T-helper 2 cell treated with Interferon-gamma antibody and Interleukin-4, amounts not matched to agents 100 ng/mL and 5 ng/mL, for 36 hours (primary cell): ENCODE data around the gene SINHCAF. TPM values are rescaled to one million over a fixed set of nuclear protein-coding genes. Genes with fewer than 3 reads are reported as not detected.

ENCODE experiments used
- intact Hi-C: fragments of 100-400 bp; cut with micrococcal nuclease; formaldehyde crosslinking; loops from one replicate; pipeline ENCODE4 v1.15.1; 2023
- total RNA-seq: library from RNA; stranded (reverse); gene quantifications from 2 replicates; pipeline ENCODE4 v1.2.3, GENCODE V29; 2022

The SINHCAF gene
- total RNA-seq, 1 donor from 2014 or later, result 94.4 TPM

- intact Hi-C loops, result no loop called here
These were observed 14.2 kb downstream of the SINHCAF start for GRCh38 chr12:31311634-31312258.

- intact Hi-C loops, result no loop called here
These were observed 15.5 kb downstream of the SINHCAF start for GRCh38 chr12:31310488-31310887.

- intact Hi-C loops, result no loop called here
These were observed 16.7 kb downstream of the SINHCAF start for GRCh38 chr12:31309279-31309678.

GRCh38 chr12:31308116-31308515, 17.8 kb downstream of the SINHCAF start:
- intact Hi-C loops, result no loop called here

- intact Hi-C loops, result no loop called here
These were observed 19.1 kb downstream of the SINHCAF start for GRCh38 chr12:31306866-31307265.

GRCh38 chr12:31303466-31303865, 22.5 kb downstream of the SINHCAF start:
- intact Hi-C loops, result no loop called here

- intact Hi-C loops, result no loop called here
These were observed 24.6 kb downstream of the SINHCAF start for GRCh38 chr12:31301311-31301710.

- intact Hi-C loops, result no loop called here
These were observed 25.2 kb downstream of the SINHCAF start for GRCh38 chr12:31300783-31301182.

GRCh38 chr12:31300341-31300740, 25.6 kb downstream of the SINHCAF start:
- intact Hi-C loops, result no loop called here

- intact Hi-C loops, result no loop called here
These were observed 27.0 kb downstream of the SINHCAF start for GRCh38 chr12:31298922-31299321.

- intact Hi-C loops, result no loop called here
These were observed 27.4 kb downstream of the SINHCAF start for GRCh38 chr12:31298515-31298910.

- intact Hi-C loops, result no loop called here
These were observed 28.1 kb downstream of the SINHCAF start for GRCh38 chr12:31297572-31298514.

GRCh38 chr12:31289441-31289840, 36.5 kb downstream of the SINHCAF start:
- intact Hi-C loops, result no loop called here

GRCh38 chr12:31288381-31288780, 37.6 kb downstream of the SINHCAF start:
- intact Hi-C loops, result no loop called here

- intact Hi-C loops, result no loop called here
These were observed 45.8 kb downstream of the SINHCAF start for GRCh38 chr12:31280183-31280582.

GRCh38 chr12:31279390-31279924, 46.5 kb downstream of the SINHCAF start:
- intact Hi-C loops, result loop anchor here (5.0 kb wide), 1 partner anchor 43 kb away; no protein-coding TSS in a partner anchor

GRCh38 chr12:31278832-31279231, 47.1 kb downstream of the SINHCAF start:
- intact Hi-C loops, result loop anchor here (5.0 kb wide), 1 partner anchor 43 kb away; no protein-coding TSS in a partner anchor

GRCh38 chr12:31278424-31278823, 47.5 kb downstream of the SINHCAF start:
- intact Hi-C loops, result loop anchor here (5.0 kb wide), 1 partner anchor 44 kb away; no protein-coding TSS in a partner anchor

- intact Hi-C loops, result loop anchor here (5.0 kb wide), 1 partner anchor 45 kb away; no protein-coding TSS in a partner anchor
These were observed 48.9 kb downstream of the SINHCAF start for GRCh38 chr12:31277081-31277480.

GRCh38 chr12:31275491-31275890, 50.5 kb downstream of the SINHCAF start:
- intact Hi-C loops, result loop anchor here (5.0 kb wide), 1 partner anchor 47 kb away; no protein-coding TSS in a partner anchor

GRCh38 chr12:31274520-31275300, 51.2 kb downstream of the SINHCAF start:
- intact Hi-C loops, result loop anchor here (5.0 kb wide), 1 partner anchor 48 kb away; no protein-coding TSS in a partner anchor
